HUES64 (cell line): ENCODE results near the gene CYS1.

ENCODE experiments used
- H3K27ac ChIP-seq: 2 replicates; pipeline ENCODE4 v1.7.0; 2013; ENCODE audit warnings: low read depth, low read length, inconsistent platforms
- H3K27me3 ChIP-seq: 2 replicates; pipeline ENCODE4 v1.6.1; 2013; ENCODE audit warnings: mild to moderate bottlenecking, low read length; ENCODE audit not compliant: insufficient read depth
- H3K36me3 ChIP-seq: 2 replicates; pipeline ENCODE4 v1.6.1; 2013; ENCODE audit warnings: mild to moderate bottlenecking, low read length; ENCODE audit not compliant: insufficient read depth
- H3K4me1 ChIP-seq: 2 replicates; pipeline ENCODE4 v1.6.1; 2013; ENCODE audit warnings: mild to moderate bottlenecking, low read length, moderate library complexity; ENCODE audit not compliant: insufficient read depth
- H3K4me3 ChIP-seq: 2 replicates; pipeline ENCODE4 v1.5.1; 2013; ENCODE audit warnings: mild to moderate bottlenecking, low read length, moderate library complexity
- H3K9ac ChIP-seq: 2 replicates; pipeline ENCODE4 v1.6.1; 2013; ENCODE audit warnings: mild to moderate bottlenecking, low read depth, low read length
- H3K9me3 ChIP-seq: 2 replicates; pipeline ENCODE4 v1.6.1; 2013; ENCODE audit warnings: low read depth, low read length; ENCODE audit not compliant: insufficient read depth
- WGBS: fragments of 150-250, 120-280 bp; methylation state at CpG from one replicate; pipeline ENCODE4 v1.1.7; 2013; ENCODE audit warnings: missing lambda C conversion rate; 5-methylcytosine and 5-hydroxymethylcytosine counted together

Gene CYS1

GRCh38 chr2:10080536-10081304 is 509 bp upstream of the CYS1 start:
- Histone ChIP-seq H3K9ac (no peak overlapping the region), H3K4me1 (peaks cover 5% of the 10 kb centered on the region; the same call in 1 of the 2 replicates), H3K27me3 (peaks cover 72% of the 10 kb centered on the region), H3K27ac (no peak overlapping the region), H3K9me3 (no peaks in the 10 kb centered on the region), H3K4me3 (peak overlapping the region; percentile 53), H3K36me3 (no peaks in the 10 kb centered on the region)
- 3% methylated on average over 35 of the region's 45 CpGs for WGBS

- Histone ChIP-seq H3K9ac (peak overlapping the region; percentile 32; the same call in 1 of the 2 replicates), H3K36me3 (no peaks in the 10 kb centered on the region), H3K4me3 (peak overlapping the region; percentile 53), H3K27ac (no peak overlapping the region), H3K4me1 (peaks cover 5% of the 10 kb centered on the region; the same call in 1 of the 2 replicates), H3K27me3 (peaks cover 79% of the 10 kb centered on the region), H3K9me3 (no peaks in the 10 kb centered on the region)
- WGBS: 2% methylated on average over 53 of the region's 53 CpGs
Measured at GRCh38 chr2:10079266-10079869, 843 bp downstream of the CYS1 start.

DNA sequence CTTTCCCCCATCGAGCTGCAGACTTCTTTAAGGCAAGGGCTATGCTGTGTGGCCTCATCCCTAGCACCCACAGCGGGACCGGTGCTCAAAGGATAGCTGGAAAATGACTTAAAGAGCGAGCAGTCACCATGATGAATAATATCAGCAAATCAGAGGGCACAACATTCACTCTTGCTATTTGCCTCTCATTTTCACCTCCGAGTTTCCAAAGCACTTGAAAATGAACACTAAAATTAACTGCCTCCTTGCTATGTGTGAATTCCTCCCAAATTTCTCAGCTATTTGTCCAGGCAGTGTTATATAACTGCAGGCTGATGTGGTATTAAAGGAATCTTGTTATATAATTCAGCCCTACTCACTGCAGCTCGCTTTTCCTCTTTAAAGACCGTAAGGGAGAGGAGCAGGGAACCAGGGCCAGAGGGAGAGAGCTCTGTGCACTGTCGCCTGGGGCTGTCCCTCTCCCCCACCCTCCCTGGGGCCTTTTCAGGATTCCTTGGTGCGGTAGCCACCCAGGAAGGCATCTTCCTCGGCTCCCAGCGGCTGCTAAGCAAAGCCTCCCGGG is 1.4 kb downstream of the CYS1 start:
- 42% methylated on average over 10 of the region's 12 CpGs for WGBS
- Histone ChIP-seq H3K4me1 (peaks cover 5% of the 10 kb centered on the region; the same call in 1 of the 2 replicates), H3K9ac (no peak overlapping the region), H3K27me3 (peaks cover 75% of the 10 kb centered on the region), H3K9me3 (no peaks in the 10 kb centered on the region), H3K4me3 (peak overlapping the region; percentile 53), H3K36me3 (no peaks in the 10 kb centered on the region), H3K27ac (no peak overlapping the region)

- Histone ChIP-seq H3K27me3 (peaks cover 69% of the 10 kb centered on the region), H3K36me3 (no peaks in the 10 kb centered on the region), H3K4me1 (peaks cover 12% of the 10 kb centered on the region), H3K9me3 (no peaks in the 10 kb centered on the region), H3K9ac (no peak overlapping the region), H3K27ac (no peak overlapping the region), H3K4me3 (no peak overlapping the region)
- WGBS: 90% methylated on average over 7 of the region's 7 CpGs
Measured at GRCh38 chr2:10078001-10078400, 2.2 kb downstream of the CYS1 start.

GRCh38 chr2:10076988-10077527 is 3.2 kb downstream of the CYS1 start:
- no peaks in the 10 kb centered on the region for H3K9me3 ChIP-seq
- H3K4me3 ChIP-seq: no peak overlapping the region
- H3K36me3 ChIP-seq: no peaks in the 10 kb centered on the region
- H3K9ac ChIP-seq: no peak overlapping the region
- peaks cover 12% of the 10 kb centered on the region for H3K4me1 ChIP-seq
- no peak overlapping the region for H3K27ac ChIP-seq
- WGBS: 89% methylated on average over 5 of the region's 5 CpGs
- peaks cover 63% of the 10 kb centered on the region for H3K27me3 ChIP-seq

DNA sequence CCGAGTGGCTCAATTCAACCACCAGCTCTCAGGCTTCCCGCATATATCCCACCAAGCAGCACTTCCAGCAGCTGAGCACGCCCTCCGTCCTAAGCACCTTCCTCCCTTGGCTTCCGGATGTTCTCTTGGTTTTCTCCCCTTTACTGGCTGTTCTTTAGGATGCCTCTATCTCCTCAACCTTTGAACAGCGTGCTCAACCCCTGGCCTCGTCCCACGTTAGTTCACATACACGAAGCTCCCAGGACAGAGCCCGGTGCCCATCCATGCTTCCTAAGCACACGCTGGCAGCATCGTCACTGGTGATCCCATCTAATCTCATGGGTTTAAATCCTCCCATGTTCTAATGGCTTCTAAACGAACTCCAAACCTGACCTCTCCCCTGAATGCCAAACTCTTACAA is 3.7 kb downstream of the CYS1 start:
- peaks cover 12% of the 10 kb centered on the region for H3K4me1 ChIP-seq
- H3K27ac ChIP-seq: no peak overlapping the region
- no peaks in the 10 kb centered on the region for H3K36me3 ChIP-seq
- H3K9ac ChIP-seq: no peak overlapping the region
- H3K4me3 ChIP-seq: no peak overlapping the region
- H3K9me3 ChIP-seq: no peaks in the 10 kb centered on the region
- peaks cover 58% of the 10 kb centered on the region for H3K27me3 ChIP-seq
- WGBS: 83% methylated on average over 13 of the region's 13 CpGs

- no peaks in the 10 kb centered on the region for H3K9me3 ChIP-seq
- peaks cover 12% of the 10 kb centered on the region for H3K4me1 ChIP-seq
- H3K36me3 ChIP-seq: no peaks in the 10 kb centered on the region
- H3K9ac ChIP-seq: no peak overlapping the region
- H3K27ac ChIP-seq: no peak overlapping the region
- 88% methylated on average over 8 of the region's 9 CpGs for WGBS
- peaks cover 49% of the 10 kb centered on the region for H3K27me3 ChIP-seq
- H3K4me3 ChIP-seq: no peak overlapping the region
Measured at GRCh38 chr2:10075571-10076209, 4.5 kb downstream of the CYS1 start.

- H3K9me3 ChIP-seq: no peaks in the 10 kb centered on the region
- 85% methylated on average over 13 of the region's 13 CpGs for WGBS
- peaks cover 45% of the 10 kb centered on the region for H3K27me3 ChIP-seq
- H3K4me1 ChIP-seq: peaks cover 12% of the 10 kb centered on the region
- H3K36me3 ChIP-seq: no peaks in the 10 kb centered on the region
- no peak overlapping the region for H3K9ac ChIP-seq
- H3K4me3 ChIP-seq: no peak overlapping the region
- H3K27ac ChIP-seq: no peak overlapping the region
Measured at GRCh38 chr2:10075101-10075500, 5.1 kb downstream of the CYS1 start.

DNA sequence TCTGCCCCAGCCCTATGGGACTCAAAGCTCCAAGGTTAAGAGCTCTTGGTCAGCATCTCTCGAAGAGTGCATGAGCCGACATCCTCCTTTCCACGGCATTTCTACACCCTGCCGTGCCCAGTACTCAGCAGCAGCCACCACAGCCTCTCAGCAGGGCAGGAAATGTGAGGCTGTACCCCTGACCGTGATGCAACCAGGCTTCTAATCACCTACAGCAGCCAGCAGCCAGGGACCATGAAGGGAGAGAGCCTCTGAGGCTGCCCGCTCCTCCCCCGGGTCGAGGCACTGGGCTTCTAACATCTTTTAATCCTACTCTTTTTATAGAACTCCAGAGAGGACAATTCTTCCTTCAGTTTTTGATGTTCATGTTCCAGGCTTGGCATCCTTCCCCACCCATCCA is 6.5 kb downstream of the CYS1 start:
- Histone ChIP-seq H3K36me3 (no peaks in the 10 kb centered on the region), H3K27ac (no peak overlapping the region), H3K4me3 (no peak overlapping the region), H3K4me1 (peaks cover 7% of the 10 kb centered on the region; the same call in 1 of the 2 replicates), H3K27me3 (peaks cover 34% of the 10 kb centered on the region), H3K9ac (no peak overlapping the region), H3K9me3 (no peaks in the 10 kb centered on the region)
- 61% methylated on average over 8 of the region's 8 CpGs for WGBS

DNA sequence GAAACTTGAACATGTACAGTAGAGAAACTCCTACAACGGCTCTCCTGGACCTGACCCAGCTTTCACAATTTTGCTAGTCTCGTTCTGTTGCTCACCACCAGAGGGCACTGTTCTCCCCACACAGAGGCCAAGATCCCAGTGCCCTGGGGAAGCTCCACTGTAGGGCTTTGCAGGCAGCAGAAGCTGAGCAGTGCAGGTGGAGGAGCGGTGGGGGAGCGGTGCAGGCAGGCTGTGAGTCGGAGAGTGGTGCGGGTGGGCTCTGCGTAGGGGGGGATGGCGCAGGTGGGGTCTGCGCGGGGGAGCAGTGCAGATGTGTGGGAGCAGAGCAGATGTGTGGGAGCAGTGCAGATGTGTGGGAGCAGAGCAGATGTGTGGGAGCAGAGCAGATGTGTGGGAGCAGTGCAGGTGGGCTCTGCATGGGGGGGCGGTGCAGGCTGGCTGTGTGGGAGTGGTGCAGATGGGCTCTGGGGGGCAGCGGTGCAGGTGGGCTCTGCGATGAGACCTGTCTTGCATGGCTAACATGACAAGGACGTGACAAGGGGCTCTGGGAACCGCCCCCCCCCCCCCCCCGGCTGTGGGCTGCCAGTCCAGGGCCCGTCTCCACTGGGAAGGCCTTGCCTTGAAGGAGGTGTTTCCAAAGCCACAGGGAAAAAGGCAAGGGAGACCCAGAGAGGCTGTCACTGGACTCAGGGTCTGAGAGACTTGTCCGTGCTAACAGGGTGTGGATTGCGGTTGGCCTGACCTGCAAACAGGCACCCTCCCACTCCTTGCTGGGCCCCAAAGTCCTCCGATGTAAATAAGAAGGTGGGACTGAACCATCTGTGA is 7.3 kb downstream of the CYS1 start:
- no peak overlapping the region for H3K27ac ChIP-seq
- peaks cover 2% of the 10 kb centered on the region; the same call in 1 of the 2 replicates for H3K9me3 ChIP-seq
- H3K27me3 ChIP-seq: peaks cover 26% of the 10 kb centered on the region
- H3K9ac ChIP-seq: no peak overlapping the region
- peaks cover 7% of the 10 kb centered on the region; the same call in 1 of the 2 replicates for H3K4me1 ChIP-seq
- no peaks in the 10 kb centered on the region for H3K36me3 ChIP-seq
- H3K4me3 ChIP-seq: no peak overlapping the region
- WGBS: 41% methylated on average over 20 of the region's 20 CpGs
